ENCODE measurements around the gene PHF1.

PHF1 gene

GRCh38 chr6:33454009-33454946 is 43.5 kb downstream of the PHF1 start, which contains the start of gene ZBTB9 (continued):
- TF ChIP-seq HIC1 (tag by site-specific recombination; IDR thresholded peaks at IDR 0.05): peak; percentile 88
- no peak for TF ChIP-seq ZNF239 (tag by site-specific recombination; IDR thresholded peaks at IDR 0.05)
- TF ChIP-seq ZSCAN4 (tag by site-specific recombination; IDR thresholded peaks at IDR 0.05): no peak
- TF ChIP-seq ZNF10 (tag by site-specific recombination; IDR thresholded peaks at IDR 0.05): 0 out of 2 replicates have a peak, but pooled peaks have one; percentile 22
- TF ChIP-seq ZNF350 (tag by site-specific recombination; IDR thresholded peaks at IDR 0.05): no peak
- peak; percentile 18; the same call in 1 of the 2 replicates for TF ChIP-seq ZNF394 (tag by site-specific recombination; IDR thresholded peaks at IDR 0.05; ENCODE audit: borderline replicate concordance)
- peak; percentile 89 for TF ChIP-seq ZNF423 (tag by site-specific recombination; IDR thresholded peaks at IDR 0.05)
- no peak for TF ChIP-seq ZNF155 (tag by site-specific recombination; IDR thresholded peaks at IDR 0.05)
- TF ChIP-seq ZNF521 (tag by site-specific recombination; IDR thresholded peaks at IDR 0.05): no peak
- no peak for TF ChIP-seq ZNF585B (tag by site-specific recombination; IDR thresholded peaks at IDR 0.05)
- TF ChIP-seq PRDM6 (tag by site-specific recombination; IDR thresholded peaks at IDR 0.05): no peak
- TF ChIP-seq ZNF140 (tag by site-specific recombination; IDR thresholded peaks at IDR 0.05): no peak
- no peak for TF ChIP-seq ZNF248 (tag by site-specific recombination; IDR thresholded peaks at IDR 0.05)
- TF ChIP-seq BCL6B (tag by site-specific recombination; IDR thresholded peaks at IDR 0.05): no peak
- peak; percentile 27; the same call in 1 of the 2 replicates for TF ChIP-seq ZNF580 (tag by site-specific recombination; IDR thresholded peaks at IDR 0.05)
- TF ChIP-seq ZNF707 (tag by site-specific recombination; IDR thresholded peaks at IDR 0.05): no peak
- TF ChIP-seq SALL2 (tag by site-specific recombination; IDR thresholded peaks at IDR 0.05; ENCODE audit: borderline replicate concordance): no peak
- TF ChIP-seq ZBTB26 (tag by site-specific recombination; optimal IDR thresholded peaks at IDR 0.05): peak; percentile 49
- TF ChIP-seq ZNF548 (tag by site-specific recombination; IDR thresholded peaks at IDR 0.05): no peak
- TF ChIP-seq ZNF704 (tag by site-specific recombination; IDR thresholded peaks at IDR 0.05): no peak
- peak; percentile 99 for TF ChIP-seq SP2 (tag by site-specific recombination; IDR thresholded peaks at IDR 0.05)
